Osteoblast (primary cell): ENCODE results near the gene DDX42. TPM values are rescaled to one million over a fixed set of nuclear protein-coding genes. Genes with fewer than 3 reads are reported as not detected.

Experiments used
- DNase-seq: peaks from one replicate; pipeline ENCODE4 v3.0.0; 2011; ENCODE audit warnings: low spot score, mixed read lengths; ENCODE audit not compliant: insufficient read length; ENCODE audit errors: missing footprints
- H2AFZ ChIP-seq: 2 replicates; pipeline ENCODE4 v1.6.0; 2011; ENCODE audit warnings: mild to moderate bottlenecking, low read length
- H3K27ac ChIP-seq: 2 replicates; pipeline ENCODE4 v1.5.1; 2011; ENCODE audit warnings: mild to moderate bottlenecking, low read depth, low read length, moderate library complexity
- H3K27me3 ChIP-seq: 2 replicates; pipeline ENCODE4 v1.6.0; 2012; ENCODE audit warnings: mild to moderate bottlenecking, control low read depth, inconsistent platforms, low read length, moderate library complexity; ENCODE audit not compliant: insufficient read depth
- H3K36me3 ChIP-seq: 2 replicates; pipeline ENCODE4 v1.5.1; 2011; ENCODE audit warnings: mild to moderate bottlenecking, low read length, control low read depth, moderate library complexity; ENCODE audit not compliant: insufficient read depth
- H3K4me1 ChIP-seq: 2 replicates; pipeline ENCODE4 v1.5.1; 2011; ENCODE audit warnings: mild to moderate bottlenecking, low read length, control low read depth, moderate library complexity; ENCODE audit not compliant: insufficient read depth
- H3K4me2 ChIP-seq: 2 replicates; pipeline ENCODE4 v1.6.0; 2011; ENCODE audit warnings: mild to moderate bottlenecking, low read length; ENCODE audit not compliant: insufficient read depth
- H3K4me3 ChIP-seq: fragments of 200-600 bp; sonication (generic); 3 replicates; pipeline ENCODE4 v1.5.1; 2012; ENCODE audit warnings: mild to moderate bottlenecking, low read length, inconsistent platforms; ENCODE audit not compliant: insufficient read depth
- H3K79me2 ChIP-seq: 2 replicates; pipeline ENCODE4 v1.6.0; 2012; ENCODE audit warnings: mild to moderate bottlenecking, low read length, control low read depth, inconsistent platforms; ENCODE audit not compliant: insufficient read depth
- H3K9me3 ChIP-seq: 2 replicates; pipeline ENCODE4 v1.5.1; 2011; ENCODE audit warnings: low read depth, low read length, control low read depth
- H4K20me1 ChIP-seq: 2 replicates; pipeline ENCODE4 v1.6.0; 2012; ENCODE audit warnings: mild to moderate bottlenecking, low read length, control low read depth; ENCODE audit not compliant: insufficient read depth
- CTCF ChIP-seq: IDR thresholded peaks from 2 replicates; pipeline ENCODE4 v1.5.1; 2011; ENCODE audit warnings: mild to moderate bottlenecking, low read depth, low read length, moderate library complexity; ENCODE audit errors: extremely low read depth
- total RNA-seq: library from RNA; depleted of rRNA; stranded (reverse); fragments of >200 nt; gene quantifications from 2 replicates; pipeline ENCODE4 v1.2.3, GENCODE V29; 2012

DDX42 gene, protein sequence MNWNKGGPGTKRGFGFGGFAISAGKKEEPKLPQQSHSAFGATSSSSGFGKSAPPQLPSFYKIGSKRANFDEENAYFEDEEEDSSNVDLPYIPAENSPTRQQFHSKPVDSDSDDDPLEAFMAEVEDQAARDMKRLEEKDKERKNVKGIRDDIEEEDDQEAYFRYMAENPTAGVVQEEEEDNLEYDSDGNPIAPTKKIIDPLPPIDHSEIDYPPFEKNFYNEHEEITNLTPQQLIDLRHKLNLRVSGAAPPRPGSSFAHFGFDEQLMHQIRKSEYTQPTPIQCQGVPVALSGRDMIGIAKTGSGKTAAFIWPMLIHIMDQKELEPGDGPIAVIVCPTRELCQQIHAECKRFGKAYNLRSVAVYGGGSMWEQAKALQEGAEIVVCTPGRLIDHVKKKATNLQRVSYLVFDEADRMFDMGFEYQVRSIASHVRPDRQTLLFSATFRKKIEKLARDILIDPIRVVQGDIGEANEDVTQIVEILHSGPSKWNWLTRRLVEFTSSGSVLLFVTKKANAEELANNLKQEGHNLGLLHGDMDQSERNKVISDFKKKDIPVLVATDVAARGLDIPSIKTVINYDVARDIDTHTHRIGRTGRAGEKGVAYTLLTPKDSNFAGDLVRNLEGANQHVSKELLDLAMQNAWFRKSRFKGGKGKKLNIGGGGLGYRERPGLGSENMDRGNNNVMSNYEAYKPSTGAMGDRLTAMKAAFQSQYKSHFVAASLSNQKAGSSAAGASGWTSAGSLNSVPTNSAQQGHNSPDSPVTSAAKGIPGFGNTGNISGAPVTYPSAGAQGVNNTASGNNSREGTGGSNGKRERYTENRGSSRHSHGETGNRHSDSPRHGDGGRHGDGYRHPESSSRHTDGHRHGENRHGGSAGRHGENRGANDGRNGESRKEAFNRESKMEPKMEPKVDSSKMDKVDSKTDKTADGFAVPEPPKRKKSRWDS
- 69.0 and 77.4 TPM in 2 replicates for total RNA-seq

GRCh38 chr17:63774141-63774968, at the start of gene DDX42:
Gene DDX42, plus strand, starts transcription at chr17:63774170. Its CDS starts 12,880 bp downstream, at chr17:63787050.
- DNase-seq: peak; percentile 84
- peaks cover 61% of the 10 kb centered on the region for H4K20me1 ChIP-seq

DNA sequence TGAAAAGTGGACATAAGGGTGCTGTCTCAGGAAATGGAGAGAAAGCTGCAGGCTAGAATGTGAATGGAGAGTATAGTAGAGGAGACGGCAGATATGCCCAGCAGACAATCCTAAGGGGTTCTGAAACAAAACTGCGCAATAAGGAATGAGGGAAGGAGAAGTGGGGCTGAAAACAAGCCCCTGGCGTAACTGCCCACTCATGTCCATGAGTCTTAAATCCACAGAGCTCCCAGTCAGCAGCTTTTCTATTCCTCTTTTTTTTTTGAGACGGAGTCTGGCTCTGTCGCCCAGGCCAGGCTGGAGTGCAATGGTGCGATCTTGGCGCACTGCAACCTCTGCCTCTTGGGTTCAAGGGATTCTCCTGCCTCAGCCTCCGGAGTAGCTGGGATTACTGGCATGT, 38.3 kb upstream of the DDX42 start:
- Histone ChIP-seq H3K79me2 (peaks cover 38% of the 10 kb centered on the region), H3K4me3 (no peak overlapping the region)
- TF ChIP-seq CTCF: no peak

More at GRCh38 chr17:63774141-63774968, at the start of gene DDX42:
- Histone ChIP-seq H3K4me1 (peaks cover 17% of the 10 kb centered on the region), H2AFZ (peak within 1 kb of the TSS; percentile 73), H3K9me3 (no peaks in the 10 kb centered on the region), H3K4me3 (peak within 1 kb of the TSS; percentile 81), H3K27ac (peak within 1 kb of the TSS; percentile 98), H3K36me3 (peaks cover 25% of the 10 kb centered on the region), H3K27me3 (no peaks in the 10 kb centered on the region), H3K79me2 (peaks cover 92% of the 10 kb centered on the region), H3K4me2 (peak within 1 kb of the TSS; percentile 96)
- no peak for TF ChIP-seq CTCF

DNA sequence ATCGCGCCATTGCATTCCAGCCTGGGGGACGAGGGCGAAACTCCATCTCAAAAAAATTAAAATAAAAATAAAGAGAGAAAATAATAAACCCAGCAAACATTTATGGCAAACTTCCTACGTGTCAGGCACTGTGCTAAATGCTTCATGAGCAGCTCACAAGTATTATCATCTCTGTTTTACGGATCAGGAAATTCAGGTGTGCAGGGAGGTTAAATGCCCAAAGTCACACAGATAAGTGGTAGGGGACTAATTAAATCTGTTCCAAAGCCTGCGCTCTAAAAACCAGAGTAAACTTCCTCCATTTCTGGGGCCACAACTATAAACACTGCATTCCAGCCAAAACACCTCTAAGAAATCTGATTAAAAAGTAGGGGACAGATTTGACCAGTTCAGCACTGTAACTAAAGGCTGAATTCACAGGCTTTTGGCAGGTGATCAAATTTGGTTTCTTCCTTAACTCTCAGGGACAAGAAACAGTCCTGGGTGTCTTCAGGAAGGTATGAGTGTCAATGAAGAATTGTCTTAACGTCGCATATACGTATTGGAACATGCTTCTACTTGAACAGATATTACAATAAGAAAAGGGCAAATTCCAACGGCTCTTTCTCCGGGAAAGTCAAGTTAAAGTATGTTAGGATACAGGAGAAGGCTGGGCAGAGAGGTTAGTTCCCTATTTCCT, 33.4 kb upstream of the DDX42 start:
- H3K79me2 ChIP-seq: peaks cover 37% of the 10 kb centered on the region
- no peaks in the 10 kb centered on the region for H3K9me3 ChIP-seq
- peak overlapping the region; percentile 97 for H3K4me2 ChIP-seq
- no peaks in the 10 kb centered on the region for H4K20me1 ChIP-seq
- H3K4me1 ChIP-seq: peaks cover 15% of the 10 kb centered on the region
- H3K27me3 ChIP-seq: no peaks in the 10 kb centered on the region
- DNase-seq: peak; percentile 45
- peak overlapping the region; percentile 83 for H3K27ac ChIP-seq
- no peak for TF ChIP-seq CTCF
- H2AFZ ChIP-seq: peak overlapping the region; percentile 90
- peaks cover 3% of the 10 kb centered on the region for H3K36me3 ChIP-seq
- peak overlapping the region; percentile 98 for H3K4me3 ChIP-seq

More for the DNA sequence above, 38.3 kb upstream of the DDX42 start:
- Histone ChIP-seq H3K36me3 (no peaks in the 10 kb centered on the region), H3K9me3 (no peaks in the 10 kb centered on the region), H3K4me2 (no peak overlapping the region), H2AFZ (no peak overlapping the region), H4K20me1 (no peaks in the 10 kb centered on the region), H3K27me3 (no peaks in the 10 kb centered on the region), H3K4me1 (peaks cover 6% of the 10 kb centered on the region), H3K27ac (no peak overlapping the region)
- DNase-seq: no peak
